Measurements from ENCODE around the gene GRP.

DNA sequence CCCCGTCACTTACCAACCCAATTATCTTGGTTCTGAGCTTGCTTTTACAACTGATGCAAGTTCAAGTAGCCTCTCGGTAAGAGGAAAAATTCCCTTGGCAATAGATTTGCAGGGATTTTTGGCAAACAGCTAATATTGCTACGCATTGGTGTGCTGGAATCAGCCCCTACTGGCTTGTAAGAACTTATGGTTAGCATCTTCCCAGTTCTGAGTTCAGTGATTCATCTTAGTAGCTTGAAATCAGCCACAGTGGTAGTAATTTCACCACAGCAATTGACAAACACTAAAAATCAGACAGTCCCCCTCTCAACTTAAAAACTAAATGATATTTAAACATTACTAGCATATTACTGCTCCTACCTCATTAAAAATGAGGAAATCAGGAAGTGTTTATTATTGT lies 59.2 kb downstream of the GRP start:
- TF ChIP-seq EZH2phosphoT487 (IDR thresholded peaks at IDR 0.05; ENCODE audit: borderline replicate concordance, low read length) (no peak), CTCF (IDR thresholded peaks at IDR 0.05; ENCODE audit: low read depth, low read length, poor library complexity, severe bottlenecking) (no peak)
